Measurements from ENCODE around the gene NUDT16. TPM values are rescaled to one million over a fixed set of nuclear protein-coding genes. Genes with fewer than 3 reads are reported as not detected.

Gene NUDT16
- total and polyA plus RNA-seq, 9 of the 15 experiments (the other 6 are each of a cell fraction or from before 2014, with no cell fraction given), result 1.5 to 11.4 (median 7.6) TPM

DNA sequence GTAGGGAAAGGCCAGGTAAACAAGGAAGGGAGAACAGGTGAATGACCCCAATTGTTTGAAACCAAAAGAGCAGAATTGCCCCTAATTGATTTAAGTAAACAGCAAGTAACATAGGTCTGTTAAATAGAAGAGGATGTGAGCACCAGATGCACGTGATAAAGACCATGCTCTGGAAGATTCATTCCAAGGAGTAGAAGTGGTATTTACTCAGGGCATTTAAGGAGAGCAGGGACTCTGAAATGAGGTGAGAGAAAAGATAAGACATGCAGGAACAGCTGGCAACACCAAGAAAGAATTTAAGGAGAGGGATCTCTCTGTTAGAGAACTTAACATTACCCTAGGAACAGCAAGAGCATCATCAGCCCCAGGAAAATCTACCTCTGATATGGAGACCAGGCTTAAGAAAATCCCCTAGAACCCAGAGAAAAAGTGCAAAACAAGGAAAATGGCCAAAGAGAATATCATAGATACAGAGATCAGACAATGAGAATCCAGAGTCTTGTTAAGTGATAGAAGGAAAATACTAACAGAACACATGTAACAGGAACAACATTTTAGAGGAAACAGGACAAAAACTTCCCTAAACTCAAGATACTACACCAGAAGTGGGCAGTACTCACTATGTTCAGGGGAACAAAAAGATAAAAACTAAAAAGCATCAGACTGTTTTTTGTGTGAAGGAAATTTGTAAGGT is 6.4 kb downstream of the NUDT16 start:
- Histone ChIP-seq H3K9ac (ENCODE audit: insufficient read depth in 1 of 2, low read depth in 2 of 2, low read length in 2 of 2) (no peak overlapping the region), H3K4me3 (no peak overlapping the region), H3K79me2 (ENCODE audit: control insufficient read depth, insufficient read depth, low read length) (0 out of 3 replicates have a peak, but pooled peaks cover under 1% of the 10 kb centered on the region), H3K27me3 (ENCODE audit: control insufficient read depth in 2 of 2, insufficient read depth in 2 of 2, low read length in 2 of 2) (no peaks in the 10 kb centered on the region), H2AFZ (ENCODE audit: low read depth, low read length) (no peak overlapping the region), H3K36me3 (ENCODE audit: control insufficient read depth, insufficient read depth, low read length) (peaks cover 14% of the 10 kb centered on the region; the same call in 2 of the 3 replicates), H3K9me1 (ENCODE audit: control insufficient read depth, insufficient read depth, low read length) (no peaks in the 10 kb centered on the region), H3K27ac (ENCODE audit: extremely low read depth, low read depth, low read length) (no peak overlapping the region), H4K20me1 (replicated peaks; ENCODE audit: control insufficient read depth, insufficient read depth, low read length) (no peaks in the 10 kb centered on the region), H3K4me1 (replicated peaks in 1 of 2; ENCODE audit: control insufficient read depth in 2 of 2, insufficient read depth in 2 of 2, low read length in 2 of 2) (no peaks in the 10 kb centered on the region), H3K9me3 (replicated peaks; ENCODE audit: control insufficient read depth, insufficient read depth, low read depth, low read length) (no peaks in the 10 kb centered on the region), H3K4me2 (ENCODE audit: insufficient read depth, low read length) (no peak overlapping the region)
- no peak for TF ChIP-seq CBX8 (IDR thresholded peaks at IDR 0.05; ENCODE audit: borderline replicate concordance, extremely low read depth, low read depth, low read length, poor library complexity, severe bottlenecking)
- TF ChIP-seq TAL1 (IDR thresholded peaks at IDR 0.05), result no peak
- no peak for TF ChIP-seq MTA1 (IDR thresholded peaks at IDR 0.05; ENCODE audit: borderline replicate concordance)
- TF ChIP-seq RAD21 (CRISPR knock-in tag; conservative IDR thresholded peaks at IDR 0.05 in 1 of 2, IDR thresholded peaks at IDR 0.05 in 1 of 2), result no peak
- 15% methylated on average over 1 of the region's 1 CpG for WGBS (ENCODE audit: insufficient coverage, low coverage, missing lambda C conversion rate)
- ChIA-PET POLR2A (no interaction called here), CTCF (ENCODE audit: low intra/inter-chr PET ratio) (no interaction called here)
- FAIRE-seq, result no peak
- intact Hi-C loops (cut with micrococcal nuclease), result no loop called here
- DNase-seq (ENCODE audit: extremely low read depth in 1 of 4, low spot score in 3 of 4), result no peak
- ATAC-seq, result no peak
- in situ Hi-C loops (cut with MboI), result no loop called here
- no TSS peak for BruUV-seq (replicated peaks)

DNA sequence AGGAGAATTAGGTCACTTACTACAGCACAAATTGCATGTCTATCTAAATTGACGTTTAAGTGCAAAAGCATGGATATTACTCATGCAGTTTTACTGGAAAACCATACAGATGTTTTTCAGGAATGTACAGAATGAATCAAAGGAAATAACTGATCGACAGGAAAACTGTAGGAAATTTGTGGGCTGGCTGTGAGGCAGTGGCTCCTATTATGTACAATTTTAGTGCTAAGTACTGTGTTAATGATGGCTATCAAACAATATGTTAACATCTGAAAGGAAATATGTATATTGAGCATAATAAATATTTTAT is 6.9 kb downstream of the NUDT16 start:
- no peaks in the 10 kb centered on the region for H4K20me1 ChIP-seq (replicated peaks; ENCODE audit: control insufficient read depth, insufficient read depth, low read length)
- H3K4me2 ChIP-seq (ENCODE audit: insufficient read depth, low read length), result no peak overlapping the region
- no peak overlapping the region for H3K4me3 ChIP-seq
- FAIRE-seq (no peak), DNase-seq (ENCODE audit: extremely low read depth in 1 of 4, low spot score in 3 of 4) (no peak), ATAC-seq (no peak)
- no peaks in the 10 kb centered on the region for H3K9me3 ChIP-seq (replicated peaks; ENCODE audit: control insufficient read depth, insufficient read depth, low read depth, low read length)
- ChIA-PET POLR2A (no interaction called here), CTCF (ENCODE audit: low intra/inter-chr PET ratio) (no interaction called here)
- intact Hi-C loops (cut with micrococcal nuclease), result no loop called here
- BruUV-seq (replicated peaks), result no TSS peak
- in situ Hi-C loops (cut with MboI), result no loop called here
- H3K36me3 ChIP-seq (ENCODE audit: control insufficient read depth, insufficient read depth, low read length), result peaks cover 9% of the 10 kb centered on the region; the same call in 2 of the 3 replicates
- H3K9me1 ChIP-seq (ENCODE audit: control insufficient read depth, insufficient read depth, low read length), result no peaks in the 10 kb centered on the region
- H3K4me1 ChIP-seq (replicated peaks in 1 of 2; ENCODE audit: control insufficient read depth in 2 of 2, insufficient read depth in 2 of 2, low read length in 2 of 2), result no peaks in the 10 kb centered on the region
- no peaks in the 10 kb centered on the region for H3K79me2 ChIP-seq (ENCODE audit: control insufficient read depth, insufficient read depth, low read length)
- WGBS (ENCODE audit: insufficient coverage, low coverage, missing lambda C conversion rate), result 25% methylated on average over 2 of the region's 2 CpGs
- H3K9ac ChIP-seq (ENCODE audit: insufficient read depth in 1 of 2, low read depth in 2 of 2, low read length in 2 of 2), result no peak overlapping the region
- H3K27ac ChIP-seq (ENCODE audit: extremely low read depth, low read depth, low read length), result no peak overlapping the region
- no peak overlapping the region for H2AFZ ChIP-seq (ENCODE audit: low read depth, low read length)
- H3K27me3 ChIP-seq (ENCODE audit: control insufficient read depth in 2 of 2, insufficient read depth in 2 of 2, low read length in 2 of 2), result no peaks in the 10 kb centered on the region
- TF ChIP-seq ZMIZ1 (IDR thresholded peaks at IDR 0.05; ENCODE audit: low read depth in 2 of 2, low read length in 2 of 2), result no peak
- no peak for TF ChIP-seq ZNF408 (CRISPR knock-in tag; IDR thresholded peaks at IDR 0.05; ENCODE audit: low read depth)
- no peak for TF ChIP-seq E4F1 (CRISPR knock-in tag; IDR thresholded peaks at IDR 0.05; ENCODE audit: borderline replicate concordance)
- no peak for TF ChIP-seq GABPA (tag; conservative IDR thresholded peaks at IDR 0.05; ENCODE audit: low read depth)
- TF ChIP-seq ZNF239 (CRISPR knock-in tag; IDR thresholded peaks at IDR 0.05), result no peak

All from K562 (cell line).